ENCODE results near the gene ACOT2. TPM values are rescaled to one million over a fixed set of nuclear protein-coding genes. Genes with fewer than 3 reads are reported as not detected.
"Not testable (repeated sequence)": the region's sequence is repeated elsewhere in the genome, so short reads cannot be mapped to it uniquely, and the experiment has no call there.

The ACOT2 gene
- total RNA-seq, 6 experiments from 2014 or later = 53.3 to 160 (median 112) TPM

- ATAC-seq = peak in 3 of 4 donors; percentile 71 to 75 (median 71)
- 0% methylated on average over 2 of the region's 84 CpGs for WGBS (ENCODE audit: insufficient coverage, low coverage, low lambda C conversion rate, missing lambda C conversion rate)
Observed at GRCh38 chr14:73537244-73538045, 31.6 kb upstream of the ACOT2 start.

DNA sequence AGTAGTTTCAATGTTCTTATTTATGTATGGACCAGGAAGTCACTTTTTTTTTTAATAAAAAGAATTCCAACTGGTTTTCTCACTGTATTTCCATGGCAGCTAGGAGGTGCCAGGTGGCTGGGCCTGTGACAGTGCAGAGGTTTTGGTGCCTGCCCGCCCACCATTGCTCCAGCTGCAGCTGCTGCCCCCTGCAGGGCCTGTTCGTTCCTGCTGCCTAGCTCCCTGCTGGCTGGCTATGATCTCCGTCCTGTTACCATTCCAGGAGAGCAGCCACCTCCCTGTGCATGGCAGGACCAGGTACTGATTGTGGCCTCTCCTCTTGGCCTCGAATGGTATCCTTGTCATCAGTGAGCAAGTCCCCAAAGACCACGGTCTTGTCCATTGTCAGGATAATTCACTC is 30.0 kb upstream of the ACOT2 start:
- H3K27me3 ChIP-seq; H3K9me3 ChIP-seq; intact Hi-C loops (cut with DNase I); H3K4me1 ChIP-seq; H3K36me3 ChIP-seq: not testable (repeated sequence)
- WGBS (ENCODE audit: insufficient coverage, low coverage, low lambda C conversion rate, missing lambda C conversion rate) = no CpG with 5 or more reads among the region's 5 CpGs
- peak; percentile 72 to 90 (median 83) for ATAC-seq
- H3K27ac ChIP-seq = peak overlapping the region in 2 of 3 donors; percentile 86 to 98
- DNase-seq = peak in 2 of 3 donors; percentile 72 to 78
- H3K4me3 ChIP-seq = peak overlapping the region in 1 of 3 donors; percentile 65
- TF ChIP-seq, protein P1, sequence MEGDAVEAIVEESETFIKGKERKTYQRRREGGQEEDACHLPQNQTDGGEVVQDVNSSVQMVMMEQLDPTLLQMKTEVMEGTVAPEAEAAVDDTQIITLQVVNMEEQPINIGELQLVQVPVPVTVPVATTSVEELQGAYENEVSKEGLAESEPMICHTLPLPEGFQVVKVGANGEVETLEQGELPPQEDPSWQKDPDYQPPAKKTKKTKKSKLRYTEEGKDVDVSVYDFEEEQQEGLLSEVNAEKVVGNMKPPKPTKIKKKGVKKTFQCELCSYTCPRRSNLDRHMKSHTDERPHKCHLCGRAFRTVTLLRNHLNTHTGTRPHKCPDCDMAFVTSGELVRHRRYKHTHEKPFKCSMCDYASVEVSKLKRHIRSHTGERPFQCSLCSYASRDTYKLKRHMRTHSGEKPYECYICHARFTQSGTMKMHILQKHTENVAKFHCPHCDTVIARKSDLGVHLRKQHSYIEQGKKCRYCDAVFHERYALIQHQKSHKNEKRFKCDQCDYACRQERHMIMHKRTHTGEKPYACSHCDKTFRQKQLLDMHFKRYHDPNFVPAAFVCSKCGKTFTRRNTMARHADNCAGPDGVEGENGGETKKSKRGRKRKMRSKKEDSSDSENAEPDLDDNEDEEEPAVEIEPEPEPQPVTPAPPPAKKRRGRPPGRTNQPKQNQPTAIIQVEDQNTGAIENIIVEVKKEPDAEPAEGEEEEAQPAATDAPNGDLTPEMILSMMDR (IDR thresholded peaks at IDR 0.05) = peak in 3 of 4 donors; percentile 53 to 73 (median 63)

More at GRCh38 chr14:73537244-73538045, 31.6 kb upstream of the ACOT2 start:
- peak overlapping the region in 2 of 3 donors; percentile 86 to 98 for H3K27ac ChIP-seq
- peak in 2 of 3 donors; percentile 90 to 91 for DNase-seq
- H3K4me1 ChIP-seq; H3K36me3 ChIP-seq; H3K9me3 ChIP-seq; intact Hi-C loops (cut with DNase I); H3K27me3 ChIP-seq: not testable (repeated sequence)
- H3K4me3 ChIP-seq = peak overlapping the region in 2 of 3 donors; percentile 49 to 65
- TF ChIP-seq POLR2A (IDR thresholded peaks at IDR 0.05) = peak; percentile 24

- ATAC-seq; DNase-seq; intact Hi-C loops (cut with DNase I); H3K27me3 ChIP-seq; H3K4me3 ChIP-seq; H3K36me3 ChIP-seq; H3K27ac ChIP-seq; H3K9me3 ChIP-seq: not testable (repeated sequence)
- no CpG with 5 or more reads among the region's 7 CpGs for WGBS (ENCODE audit: insufficient coverage, low coverage, low lambda C conversion rate, missing lambda C conversion rate)
- H3K4me1 ChIP-seq = peaks cover 0 to 31% (median 0%) of the 10 kb centered on the region in 4 donors
Observed at GRCh38 chr14:73542961-73543360, 26.1 kb upstream of the ACOT2 start.

DNA sequence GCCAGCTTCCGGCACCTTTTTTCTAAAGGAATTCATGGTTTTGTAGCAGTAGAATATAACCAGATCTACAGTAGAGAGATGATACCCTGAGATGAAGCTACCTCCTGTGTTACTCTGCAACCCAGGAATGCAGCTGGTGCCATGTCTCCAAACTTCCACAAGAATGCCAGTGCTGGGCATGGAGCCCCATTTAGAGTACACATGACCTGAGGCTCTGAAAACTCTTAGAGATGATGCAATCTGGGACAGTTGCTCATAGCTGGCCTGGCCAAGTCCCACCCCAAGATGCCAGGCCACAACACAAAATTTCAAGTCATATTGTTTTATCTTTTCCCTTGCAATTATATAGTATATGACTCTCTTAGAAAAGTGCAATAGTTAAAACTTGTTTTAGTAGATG is 23.7 kb upstream of the ACOT2 start:
- H3K36me3 ChIP-seq; DNase-seq; H3K27me3 ChIP-seq; intact Hi-C loops (cut with DNase I); H3K4me3 ChIP-seq; H3K9me3 ChIP-seq: not testable (repeated sequence)
- peaks cover 0 to 32% (median 0%) of the 10 kb centered on the region in 4 donors for H3K4me1 ChIP-seq
- WGBS (ENCODE audit: insufficient coverage, low coverage, low lambda C conversion rate, missing lambda C conversion rate) = no CpG with 5 or more reads among the region's 1 CpG
- ATAC-seq = peak; percentile 73 to 93 (median 74)
- peak overlapping the region in 2 of 3 donors; percentile 21 to 69 for H3K27ac ChIP-seq

DNA sequence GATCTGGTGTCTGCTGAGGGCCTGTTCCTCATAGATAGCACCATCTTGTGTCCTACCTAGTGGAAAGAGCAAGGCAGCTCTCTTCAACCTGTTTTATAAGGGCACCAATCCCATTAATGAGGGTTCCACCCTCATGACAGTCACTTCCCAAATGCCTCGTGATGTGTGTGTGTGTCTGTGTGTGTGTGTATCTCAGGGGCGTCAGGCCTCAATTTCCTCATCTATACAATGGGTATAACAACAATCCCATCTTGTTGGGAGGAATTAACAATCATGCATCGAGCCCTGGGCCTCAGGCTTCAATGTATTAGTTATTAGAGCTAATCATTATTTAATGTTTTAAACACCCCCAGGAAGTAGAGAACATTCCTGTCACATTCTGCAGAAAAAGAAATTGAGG is 19.9 kb upstream of the ACOT2 start:
- H3K9me3 ChIP-seq; DNase-seq; ATAC-seq; intact Hi-C loops (cut with DNase I); H3K4me3 ChIP-seq; H3K27me3 ChIP-seq; H3K36me3 ChIP-seq: not testable (repeated sequence)
- Histone ChIP-seq H3K27ac (peak overlapping the region in 1 of 3 donors; percentile 60), H3K4me1 (peaks cover 0 to 29% (median 0%) of the 10 kb centered on the region in 4 donors)
- WGBS (ENCODE audit: insufficient coverage, low coverage, low lambda C conversion rate, missing lambda C conversion rate) = no CpG with 5 or more reads among the region's 3 CpGs

DNA sequence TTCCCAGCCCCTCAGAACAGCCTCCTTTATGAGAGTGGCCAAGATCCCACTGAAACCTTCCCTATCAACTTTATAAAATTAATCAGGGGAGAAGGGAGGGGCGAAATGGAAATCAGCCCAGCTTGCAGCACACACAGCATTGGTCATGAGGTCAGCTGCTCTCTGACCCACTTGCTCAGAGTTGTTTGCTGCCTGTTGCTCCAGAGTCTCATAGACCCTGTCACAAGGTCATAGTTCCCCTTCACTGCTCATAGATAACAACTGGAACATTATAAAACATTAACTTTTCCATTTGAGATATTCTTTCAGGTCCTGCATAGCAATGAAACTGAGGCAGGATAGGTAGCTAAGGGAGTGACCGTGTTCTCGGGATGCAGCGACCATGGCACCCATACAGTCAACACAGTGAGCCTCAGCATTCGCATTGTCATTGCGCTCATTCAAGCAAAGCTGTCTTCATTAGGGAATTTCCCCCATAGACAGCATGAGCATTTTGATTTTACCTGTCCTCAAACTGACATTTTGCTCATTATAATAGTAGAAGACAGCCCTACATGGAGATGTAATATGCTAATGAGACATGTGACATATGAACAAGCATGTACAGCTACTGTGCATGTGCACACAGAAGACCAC is 19.0 kb upstream of the ACOT2 start:
- Histone ChIP-seq H3K4me1 (peaks cover 0 to 23% (median 0%) of the 10 kb centered on the region in 4 donors), H3K27ac (peak overlapping the region in 2 of 3 donors; percentile 60 to 72)
- DNase-seq (peak in 1 of 3 donors; percentile 72), ATAC-seq (peak; percentile 84 to 96 (median 90))
- H3K36me3 ChIP-seq; H3K4me3 ChIP-seq; H3K27me3 ChIP-seq; H3K9me3 ChIP-seq; intact Hi-C loops (cut with DNase I): not testable (repeated sequence)
- WGBS (ENCODE audit: insufficient coverage, low coverage, low lambda C conversion rate, missing lambda C conversion rate) = 32% methylated on average over 3 of the region's 6 CpGs

DNA sequence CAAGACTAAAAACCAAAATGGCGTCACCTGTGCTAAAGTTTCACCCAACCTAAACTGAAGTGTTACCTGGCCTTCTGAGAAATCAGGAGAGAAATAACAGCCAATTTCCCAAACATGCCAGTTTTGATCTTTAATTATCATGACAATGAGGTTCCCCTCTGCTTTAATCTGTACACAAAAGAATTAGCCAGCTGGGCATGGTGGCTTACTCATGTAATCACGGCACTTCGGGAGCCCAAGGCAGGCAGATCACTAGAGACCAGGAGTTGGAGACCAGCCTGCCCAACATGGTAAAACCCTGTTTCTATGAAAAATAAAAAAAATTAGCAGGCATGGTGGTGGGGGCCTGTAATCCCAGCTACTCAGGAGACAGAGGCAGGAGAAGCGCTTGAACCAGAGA is 15.2 kb upstream of the ACOT2 start:
- peak in 1 of 3 donors; percentile 18 for DNase-seq
- TF ChIP-seq, protein P1 (IDR thresholded peaks at IDR 0.05) = no peak
- TF ChIP-seq POLR2A (IDR thresholded peaks at IDR 0.05) = no peak
- ATAC-seq = no peak
- Histone ChIP-seq H3K27ac (no peak overlapping the region), H3K27me3 (no peaks in the 10 kb centered on the region), H3K9me3 (no peaks in the 10 kb centered on the region), H3K4me1 (peaks cover 0 to 4% (median 0%) of the 10 kb centered on the region in 4 donors), H3K36me3 (no peaks in the 10 kb centered on the region), H3K4me3 (no peak overlapping the region)
- intact Hi-C loops (cut with DNase I) = no loop called here
- 94% methylated on average over 2 of the region's 4 CpGs for WGBS (ENCODE audit: insufficient coverage, low coverage, low lambda C conversion rate, missing lambda C conversion rate)

DNA sequence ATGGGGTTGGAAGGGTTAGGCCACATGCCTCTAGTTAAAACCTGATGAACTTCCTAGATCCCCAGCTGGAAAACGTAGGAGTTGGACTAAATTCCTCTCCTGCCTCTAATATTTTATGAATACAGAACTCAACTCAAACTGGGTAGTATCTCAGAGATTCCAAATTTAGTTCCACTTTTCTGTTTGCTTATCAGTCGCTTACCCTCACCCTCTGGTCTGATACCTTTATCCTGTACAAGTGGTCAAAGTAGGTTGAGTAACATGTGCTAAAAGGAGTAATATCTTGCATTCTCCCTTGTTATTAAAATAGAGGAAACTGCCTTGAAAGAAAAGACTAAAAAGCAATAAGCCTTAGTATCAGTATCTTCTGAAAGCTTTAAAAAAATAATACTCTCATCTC is 11.8 kb upstream of the ACOT2 start:
- ATAC-seq (peak in 2 of 4 donors; percentile 82 to 84), DNase-seq (peak in 1 of 3 donors; percentile 7)
- H3K36me3 ChIP-seq; H3K27me3 ChIP-seq; H3K9me3 ChIP-seq; intact Hi-C loops (cut with DNase I); H3K4me3 ChIP-seq; H3K4me1 ChIP-seq: not testable (repeated sequence)
- WGBS (ENCODE audit: insufficient coverage, low coverage, low lambda C conversion rate, missing lambda C conversion rate) = no CpG with 5 or more reads among the region's 2 CpGs
- peak overlapping the region in 1 of 3 donors; percentile 49 for H3K27ac ChIP-seq

DNA sequence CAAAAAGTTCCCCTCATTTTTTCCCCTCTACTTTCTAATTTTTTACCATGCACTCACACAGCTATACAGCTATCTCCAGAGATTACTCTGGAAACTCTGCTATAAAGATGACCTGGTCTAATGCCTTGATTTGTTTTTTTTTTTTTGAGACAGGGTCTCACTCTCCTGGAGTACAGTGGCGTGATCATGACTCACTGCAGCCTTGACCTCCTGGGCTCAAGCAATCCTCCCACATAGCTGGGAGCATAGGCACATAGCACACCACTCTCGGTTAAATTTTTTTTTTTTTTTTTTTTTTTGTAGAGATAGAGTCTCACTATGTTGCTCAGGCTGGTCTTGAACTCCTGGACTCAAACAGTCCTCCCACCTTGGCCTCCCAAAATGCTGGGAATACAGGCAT is 10.8 kb upstream of the ACOT2 start:
- intact Hi-C loops (cut with DNase I); H3K4me1 ChIP-seq; H3K27me3 ChIP-seq; H3K27ac ChIP-seq; H3K9me3 ChIP-seq; H3K4me3 ChIP-seq; H3K36me3 ChIP-seq: not testable (repeated sequence)
- DNase-seq = peak in 1 of 3 donors; percentile 1
- ATAC-seq = peak in 1 of 4 donors; percentile 20
- no CpG with 5 or more reads among the region's 2 CpGs for WGBS (ENCODE audit: insufficient coverage, low coverage, low lambda C conversion rate, missing lambda C conversion rate)
